Mesendoderm (in vitro differentiated cells): ENCODE measurements around the gene AP2S1.

Source experiments
- DNase-seq: peaks from one replicate; pipeline ENCODE4 v3.0.0; 2013
- H2AK5ac ChIP-seq: 2 replicates; pipeline ENCODE4 v1.6.1; 2013; ENCODE audit warnings: low read length, inconsistent platforms
- H2BK120ac ChIP-seq: 2 replicates; pipeline ENCODE4 v1.6.1; 2013; ENCODE audit warnings: low read depth, mild to moderate bottlenecking, low read length, moderate library complexity, mixed read lengths
- H2BK15ac ChIP-seq: replicated peaks from 2 replicates; pipeline ENCODE4 v1.6.1; 2013; ENCODE audit warnings: low read depth, mild to moderate bottlenecking, moderate library complexity
- H2BK5ac ChIP-seq: 2 replicates; pipeline ENCODE4 v1.6.1; 2013; ENCODE audit warnings: low read length, inconsistent platforms
- H3K18ac ChIP-seq: 2 replicates; pipeline ENCODE4 v1.6.1; 2013; ENCODE audit warnings: mild to moderate bottlenecking, low read length, mixed read lengths
- H3K23ac ChIP-seq: one replicate; pipeline ENCODE4 v1.6.1; 2013; ENCODE audit warnings: low read length
- H3K27ac ChIP-seq: 2 replicates; pipeline ENCODE4 v1.5.1; 2013; ENCODE audit warnings: low read depth, mild to moderate bottlenecking, inconsistent platforms, low read length, moderate library complexity
- H3K27me3 ChIP-seq: 2 replicates; pipeline ENCODE4 v1.6.1; 2013; ENCODE audit warnings: low read length, control low read depth, mild to moderate bottlenecking, inconsistent platforms; ENCODE audit not compliant: insufficient read depth, poor library complexity
- H3K36me3 ChIP-seq: 2 replicates; pipeline ENCODE4 v1.6.1; 2013; ENCODE audit warnings: low read length, inconsistent platforms; ENCODE audit not compliant: control insufficient read depth, insufficient read depth
- H3K4ac ChIP-seq: one replicate; pipeline ENCODE4 v1.6.1; 2013; ENCODE audit warnings: low read depth, mild to moderate bottlenecking, low read length, moderate library complexity
- H3K4me1 ChIP-seq: 2 replicates; pipeline ENCODE4 v1.6.1; 2013; ENCODE audit warnings: low read depth, low read length, inconsistent platforms; ENCODE audit not compliant: control insufficient read depth
- H3K4me2 ChIP-seq: 2 replicates; pipeline ENCODE4 v1.6.1; 2013; ENCODE audit warnings: low read length
- H3K4me3 ChIP-seq: 2 replicates; pipeline ENCODE4 v1.5.1; 2013; ENCODE audit warnings: mild to moderate bottlenecking, low read length
- H3K56ac ChIP-seq: one replicate; pipeline ENCODE4 v1.6.1; 2013; ENCODE audit warnings: low read length
- H3K79me1 ChIP-seq: 2 replicates; pipeline ENCODE4 v1.6.1; 2013; ENCODE audit warnings: low read length, inconsistent platforms
- H3K79me2 ChIP-seq: 2 replicates; pipeline ENCODE4 v1.6.1; 2013; ENCODE audit warnings: mild to moderate bottlenecking, low read length; ENCODE audit not compliant: control insufficient read depth, insufficient read depth
- H3K9ac ChIP-seq: 2 replicates; pipeline ENCODE4 v1.6.1; 2013; ENCODE audit warnings: low read length, inconsistent platforms
- H4K5ac ChIP-seq: one replicate; pipeline ENCODE4 v1.6.1; 2013; ENCODE audit warnings: low read length
- H4K8ac ChIP-seq: one replicate; pipeline ENCODE4 v1.6.1; 2013; ENCODE audit warnings: low read depth, mild to moderate bottlenecking, control low read depth, low read length, moderate library complexity
- WGBS: extraction: QIAGEN DNeasy Blood & Tissue Kit; methylation state at CpG from one replicate; pipeline ENCODE4 v1.1.7; 2013; ENCODE audit warnings: low lambda C conversion rate, missing lambda C conversion rate; ENCODE audit not compliant: insufficient coverage; ENCODE audit errors: extremely low coverage; 5-methylcytosine and 5-hydroxymethylcytosine counted together

AP2S1 gene

DNA sequence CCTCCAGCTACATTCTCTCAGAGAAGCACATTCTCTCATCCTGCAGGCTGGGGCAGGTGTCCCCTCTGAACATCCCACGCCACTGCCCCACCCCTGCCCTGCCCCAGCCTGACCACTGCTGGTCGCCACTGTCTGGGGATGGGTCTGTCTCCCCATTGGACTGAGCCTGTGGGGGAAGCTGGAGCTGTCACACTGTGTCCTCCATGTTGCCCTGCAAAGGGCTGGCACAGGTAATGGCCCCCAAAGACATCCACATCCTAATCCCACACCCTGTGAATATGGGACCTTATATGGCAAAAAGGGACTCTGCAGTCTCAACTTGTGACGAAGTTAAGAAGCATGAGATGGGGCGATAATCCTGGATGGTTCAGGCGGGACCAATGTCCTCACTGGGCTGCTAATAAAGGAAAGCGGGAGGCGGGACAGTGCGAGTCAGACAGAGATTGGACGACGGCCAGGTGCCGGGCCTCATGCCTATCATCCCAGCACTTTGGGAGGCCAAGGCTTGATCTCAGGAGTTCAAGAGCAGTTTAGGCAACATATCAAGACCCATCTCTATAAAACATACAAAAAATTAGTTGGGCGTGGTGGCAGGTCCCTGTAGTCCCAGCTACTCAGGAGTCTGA, 9.1 kb downstream of the AP2S1 start:
- WGBS: no CpG with 5 or more reads among the region's 12 CpGs
- DNase-seq: no peak
- no peak overlapping the region for H3K27ac ChIP-seq
- no peak overlapping the region for H3K23ac ChIP-seq
- no peak overlapping the region for H2BK5ac ChIP-seq
- H4K5ac ChIP-seq: no peak overlapping the region
- H3K4me2 ChIP-seq: no peak overlapping the region
- no peak overlapping the region for H4K8ac ChIP-seq
- H3K9ac ChIP-seq: no peak overlapping the region
- peaks cover 2% of the 10 kb centered on the region for H3K79me1 ChIP-seq
- H3K79me2 ChIP-seq: no peaks in the 10 kb centered on the region
- no peak overlapping the region for H3K4ac ChIP-seq
- no peak overlapping the region for H2BK120ac ChIP-seq
- no peak overlapping the region for H3K18ac ChIP-seq
- no peaks in the 10 kb centered on the region for H3K27me3 ChIP-seq
- peaks cover 4% of the 10 kb centered on the region for H3K36me3 ChIP-seq
- no peak overlapping the region for H2BK15ac ChIP-seq
- no peak overlapping the region for H2AK5ac ChIP-seq
- no peak overlapping the region for H3K4me3 ChIP-seq
- H3K4me1 ChIP-seq: no peaks in the 10 kb centered on the region
- H3K56ac ChIP-seq: no peak overlapping the region

DNA sequence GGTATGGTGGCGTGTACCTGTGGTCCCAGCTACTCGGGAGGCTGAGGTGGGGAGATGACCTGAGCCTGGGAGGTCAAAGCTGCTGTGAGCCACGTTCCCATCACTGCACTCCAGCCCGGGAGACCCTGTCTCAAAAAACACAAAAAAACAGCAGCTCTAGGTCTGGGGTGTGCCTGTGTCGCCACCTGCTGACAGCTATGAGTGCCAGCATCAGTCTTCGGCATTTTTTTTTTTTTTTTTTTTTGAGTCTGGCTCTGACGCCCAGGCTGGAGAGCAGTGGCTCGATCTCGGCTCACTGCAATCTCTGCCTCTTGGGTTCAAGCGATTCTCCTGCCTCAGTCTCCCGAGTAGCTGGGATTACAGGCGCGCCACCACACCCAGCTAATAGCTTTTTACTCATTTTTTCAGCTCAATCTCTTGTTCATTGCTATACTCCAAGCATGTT, 10.1 kb downstream of the AP2S1 start:
- H4K5ac ChIP-seq: no peak overlapping the region
- peak; percentile 91 for DNase-seq
- no peak overlapping the region for H2AK5ac ChIP-seq
- H3K4me1 ChIP-seq: no peaks in the 10 kb centered on the region
- H3K79me1 ChIP-seq: peaks cover 2% of the 10 kb centered on the region
- H2BK5ac ChIP-seq: no peak overlapping the region
- no peak overlapping the region for H2BK120ac ChIP-seq
- H2BK15ac ChIP-seq: no peak overlapping the region
- H3K79me2 ChIP-seq: no peaks in the 10 kb centered on the region
- no peak overlapping the region for H3K27ac ChIP-seq
- no peak overlapping the region for H3K9ac ChIP-seq
- no peak overlapping the region for H3K56ac ChIP-seq
- H3K18ac ChIP-seq: no peak overlapping the region
- no peak overlapping the region for H3K4me2 ChIP-seq
- H3K23ac ChIP-seq: no peak overlapping the region
- H3K27me3 ChIP-seq: no peaks in the 10 kb centered on the region
- no peak overlapping the region for H4K8ac ChIP-seq
- H3K4me3 ChIP-seq: no peak overlapping the region
- WGBS: no CpG with 5 or more reads among the region's 13 CpGs
- no peak overlapping the region for H3K4ac ChIP-seq
- H3K36me3 ChIP-seq: peaks cover 4% of the 10 kb centered on the region

DNA sequence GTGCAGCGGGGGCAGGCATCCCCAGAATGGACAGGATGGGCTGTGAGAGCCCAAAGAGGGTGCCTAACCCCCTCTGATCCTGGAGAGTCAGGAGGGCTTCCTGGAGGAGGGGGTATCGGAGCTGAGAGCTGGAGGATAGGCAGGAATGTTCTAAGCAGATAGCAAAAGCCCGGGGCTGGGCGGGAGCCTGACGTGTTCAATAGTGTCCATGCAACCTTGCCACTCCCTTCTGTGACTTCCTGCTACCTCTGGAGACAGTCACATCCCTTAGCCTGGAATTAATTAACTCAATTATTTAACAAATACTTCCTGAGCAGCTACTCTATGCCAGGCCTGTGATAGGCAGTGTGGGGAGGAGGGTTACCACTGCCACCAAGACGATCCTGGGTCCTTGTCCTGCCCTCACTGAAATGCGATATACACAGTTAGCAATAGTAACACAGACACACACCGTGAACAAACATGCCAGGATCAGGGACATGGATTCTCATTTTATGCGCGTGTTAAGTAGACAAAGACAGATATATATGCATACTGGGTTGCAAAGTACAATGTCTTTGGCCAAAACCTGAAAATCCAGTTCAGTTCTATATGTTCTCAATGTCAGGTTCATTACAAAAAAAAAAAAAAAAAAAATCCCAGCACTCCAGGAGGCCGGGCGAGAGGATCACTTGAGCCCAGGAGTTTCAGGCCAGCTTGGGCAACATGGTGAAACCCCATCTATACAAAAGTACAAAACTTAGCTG, 10.7 kb downstream of the AP2S1 start:
- Histone ChIP-seq H2BK15ac (no peak overlapping the region), H4K8ac (no peak overlapping the region), H3K27me3 (no peaks in the 10 kb centered on the region), H3K56ac (no peak overlapping the region), H3K4ac (no peak overlapping the region), H3K36me3 (peaks cover 4% of the 10 kb centered on the region), H3K27ac (no peak overlapping the region), H3K4me1 (no peaks in the 10 kb centered on the region), H2BK5ac (no peak overlapping the region), H2AK5ac (no peak overlapping the region), H4K5ac (no peak overlapping the region), H3K4me2 (no peak overlapping the region), H2BK120ac (no peak overlapping the region), H3K79me1 (peaks cover 2% of the 10 kb centered on the region), H3K23ac (no peak overlapping the region), H3K9ac (no peak overlapping the region), H3K18ac (no peak overlapping the region), H3K79me2 (no peaks in the 10 kb centered on the region), H3K4me3 (no peak overlapping the region)
- no CpG with 5 or more reads among the region's 12 CpGs for WGBS
- no peak for DNase-seq

DNA sequence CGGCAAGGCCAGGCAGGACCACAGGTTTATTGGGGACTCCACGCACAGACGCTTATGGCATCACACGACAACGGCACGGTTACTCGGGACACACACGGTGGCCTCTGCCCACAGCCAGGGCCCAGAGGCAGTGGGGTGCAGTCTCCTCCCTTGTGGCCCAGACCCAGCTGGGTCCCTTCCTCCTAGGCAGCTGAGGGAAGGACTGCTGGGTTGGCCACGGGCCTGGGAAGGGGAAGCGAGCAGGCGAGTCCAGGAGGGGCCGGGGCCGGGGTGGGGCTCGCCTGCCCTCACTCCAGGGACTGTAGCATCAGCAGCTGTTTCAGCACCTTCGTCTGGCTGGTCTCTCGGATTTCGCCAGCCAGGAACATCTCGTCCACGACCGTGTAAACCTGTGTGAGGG, 12.5 kb downstream of the AP2S1 start:
- Histone ChIP-seq H3K4me3 (no peak overlapping the region), H3K27me3 (no peaks in the 10 kb centered on the region), H3K79me1 (peaks cover 2% of the 10 kb centered on the region), H3K36me3 (peaks cover 4% of the 10 kb centered on the region), H3K18ac (no peak overlapping the region), H3K4me1 (no peaks in the 10 kb centered on the region), H2BK15ac (no peak overlapping the region), H3K56ac (no peak overlapping the region), H4K8ac (no peak overlapping the region), H4K5ac (no peak overlapping the region), H2AK5ac (no peak overlapping the region), H3K23ac (no peak overlapping the region), H2BK120ac (no peak overlapping the region), H3K4ac (no peak overlapping the region), H3K27ac (no peak overlapping the region), H3K4me2 (no peak overlapping the region), H2BK5ac (no peak overlapping the region), H3K9ac (no peak overlapping the region), H3K79me2 (no peaks in the 10 kb centered on the region)
- WGBS: no CpG with 5 or more reads among the region's 20 CpGs
- no peak for DNase-seq

DNA sequence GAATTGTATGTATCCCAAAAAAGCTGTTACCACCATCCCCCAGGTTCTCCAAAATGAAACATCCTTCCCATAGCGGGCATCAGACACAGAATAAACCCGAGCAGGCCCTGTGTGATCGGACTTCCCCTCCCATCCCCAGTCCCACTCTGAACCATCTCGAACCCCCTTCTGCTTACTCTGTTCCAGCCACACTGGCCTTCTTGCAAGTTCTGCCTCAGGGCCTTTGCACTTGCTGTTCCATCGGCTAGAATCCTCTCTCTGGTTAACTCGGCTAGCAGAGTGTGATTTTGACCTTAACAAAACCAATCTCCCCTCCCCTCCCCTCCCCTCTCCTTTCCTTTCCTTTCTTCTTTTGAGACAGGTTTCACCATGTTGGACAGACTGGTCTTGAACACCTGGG, 15.7 kb downstream of the AP2S1 start:
- H3K4me1 ChIP-seq: no peaks in the 10 kb centered on the region
- H3K36me3 ChIP-seq: peaks cover 1% of the 10 kb centered on the region
- no peak overlapping the region for H2AK5ac ChIP-seq
- H3K9ac ChIP-seq: no peak overlapping the region
- H2BK120ac ChIP-seq: no peak overlapping the region
- H3K4me2 ChIP-seq: no peak overlapping the region
- no peak overlapping the region for H3K27ac ChIP-seq
- H3K27me3 ChIP-seq: no peaks in the 10 kb centered on the region
- H3K23ac ChIP-seq: no peak overlapping the region
- WGBS: no CpG with 5 or more reads among the region's 6 CpGs
- H3K18ac ChIP-seq: no peak overlapping the region
- no peak overlapping the region for H4K5ac ChIP-seq
- H3K4ac ChIP-seq: no peak overlapping the region
- peaks cover 1% of the 10 kb centered on the region for H3K79me1 ChIP-seq
- H2BK15ac ChIP-seq: no peak overlapping the region
- H2BK5ac ChIP-seq: no peak overlapping the region
- no peak overlapping the region for H3K4me3 ChIP-seq
- no peak overlapping the region for H4K8ac ChIP-seq
- no peak for DNase-seq
- H3K56ac ChIP-seq: no peak overlapping the region
- H3K79me2 ChIP-seq: no peaks in the 10 kb centered on the region
